HG03108 (cell line): ENCODE data around the gene ADRB1.

Experiments
- ATAC-seq: cut with Tn5 transposase; IDR thresholded peaks from one replicate; pipeline ENCODE4 v1.9.1; 2021; ENCODE audit warnings: moderate library complexity; ENCODE audit not compliant: unreplicated experiment

The ADRB1 gene

DNA sequence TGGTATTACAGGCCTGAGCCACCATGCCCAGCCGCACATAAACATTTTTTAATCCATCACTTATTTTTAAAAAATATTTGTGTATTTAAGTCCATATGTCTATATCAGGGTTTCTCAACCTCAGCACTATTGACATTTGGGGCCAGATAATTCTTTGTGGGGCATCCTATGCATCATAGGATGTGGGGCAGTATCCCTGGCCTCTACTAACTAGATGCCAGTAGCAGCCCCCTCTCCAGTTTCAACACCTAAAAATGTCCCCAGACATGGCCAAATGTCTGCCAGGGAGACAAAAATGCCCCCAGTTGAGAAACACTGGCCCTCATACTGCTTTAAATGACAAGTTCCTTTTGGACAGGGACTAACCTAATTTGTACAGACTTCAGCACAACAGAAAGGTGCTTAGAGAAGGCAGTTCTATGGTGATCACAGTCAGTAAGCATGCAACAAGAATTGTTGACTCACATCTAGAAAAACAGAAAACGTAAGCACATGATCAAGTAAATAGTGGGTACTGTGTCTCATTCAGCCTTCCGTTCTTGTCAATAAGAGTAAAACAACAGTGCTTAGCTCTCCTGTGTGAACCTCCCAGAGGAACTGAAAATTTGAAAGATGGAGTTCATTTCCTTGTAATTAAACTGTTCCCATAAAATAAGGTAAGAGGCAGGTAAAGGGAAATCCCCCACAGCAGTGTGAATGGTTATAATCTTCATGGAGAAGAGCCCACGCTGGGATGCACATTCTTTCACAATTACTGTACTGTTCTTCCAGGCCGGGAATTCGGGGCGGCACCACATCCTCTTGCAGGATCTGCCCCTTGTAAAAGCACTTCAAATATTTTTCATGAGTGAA, 17.3 kb upstream of the ADRB1 start:
- ATAC-seq: peak; percentile 36

DNA sequence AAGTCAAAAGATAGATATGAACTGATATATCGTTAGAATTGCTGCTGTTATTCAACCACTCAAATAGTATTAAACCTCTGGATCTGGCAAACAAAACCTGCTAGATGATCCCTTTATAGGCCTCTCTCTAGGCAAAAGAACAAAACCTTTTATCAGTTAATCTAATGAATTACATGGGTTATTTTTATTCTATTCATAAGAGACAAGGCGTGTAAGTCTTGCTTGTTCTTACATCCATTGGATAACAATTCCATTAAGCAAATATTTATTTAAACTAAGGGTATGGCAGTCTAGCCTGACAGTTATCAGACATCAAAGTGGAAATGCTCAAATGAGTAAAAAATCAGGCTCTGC, 16.6 kb upstream of the ADRB1 start:
- no peak for ATAC-seq

DNA sequence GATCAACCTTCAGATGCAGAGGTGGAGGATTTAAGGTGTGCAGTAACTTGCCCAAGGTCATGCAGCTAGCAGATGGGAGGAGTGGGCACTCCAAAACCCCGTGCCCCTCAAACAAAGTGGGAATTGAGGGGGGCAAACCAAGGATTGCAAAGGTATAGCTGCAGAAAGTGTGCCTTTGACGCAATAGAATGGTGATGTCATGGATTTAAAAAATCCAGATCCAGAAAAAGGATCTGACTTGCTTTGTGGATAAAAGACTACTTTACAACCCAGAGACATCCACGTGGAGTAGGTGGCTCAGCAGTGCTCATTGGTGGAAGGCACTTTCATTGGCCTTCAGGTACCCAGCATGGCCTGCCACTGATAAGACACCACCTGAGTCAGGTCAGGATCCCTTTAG, 15.7 kb upstream of the ADRB1 start:
- no peak for ATAC-seq

DNA sequence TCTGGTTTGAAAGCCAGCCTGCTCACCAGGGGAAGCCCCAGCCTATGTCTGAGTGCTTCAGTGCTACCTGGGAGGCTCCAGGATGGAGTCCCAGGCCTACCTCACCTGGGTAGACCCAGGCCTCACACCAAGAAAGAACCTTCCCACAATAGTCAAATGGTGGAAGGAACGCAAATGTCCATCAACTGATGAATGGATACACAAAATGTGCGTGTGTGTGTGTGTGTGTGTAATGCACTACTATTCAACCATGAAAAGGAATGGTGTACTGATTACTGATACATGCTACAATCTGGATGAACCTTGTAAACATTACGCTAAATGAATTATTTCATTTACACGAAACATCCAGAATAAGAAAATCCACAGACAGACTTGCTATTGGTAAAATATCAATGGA, 15.2 kb upstream of the ADRB1 start:
- no peak for ATAC-seq

DNA sequence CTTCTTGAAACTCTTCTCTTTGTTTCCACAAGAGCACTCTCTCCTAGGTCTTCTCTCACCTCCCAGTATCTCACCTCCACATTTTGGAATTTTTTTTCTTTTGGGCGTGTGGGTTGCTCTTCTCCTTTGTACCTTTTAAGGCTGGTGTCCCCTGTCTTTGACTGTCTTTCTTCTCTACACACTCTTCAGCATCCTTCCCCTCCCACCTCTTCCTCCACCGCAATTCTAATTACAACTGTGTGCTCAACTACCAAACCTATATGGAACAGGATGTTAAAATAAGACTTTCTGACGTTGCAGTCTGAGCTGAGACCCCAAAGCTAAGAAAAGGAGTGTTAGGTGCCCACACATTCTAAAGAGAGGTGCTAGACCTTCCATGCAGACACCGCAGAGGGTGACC, 14.0 kb upstream of the ADRB1 start:
- ATAC-seq: no peak

DNA sequence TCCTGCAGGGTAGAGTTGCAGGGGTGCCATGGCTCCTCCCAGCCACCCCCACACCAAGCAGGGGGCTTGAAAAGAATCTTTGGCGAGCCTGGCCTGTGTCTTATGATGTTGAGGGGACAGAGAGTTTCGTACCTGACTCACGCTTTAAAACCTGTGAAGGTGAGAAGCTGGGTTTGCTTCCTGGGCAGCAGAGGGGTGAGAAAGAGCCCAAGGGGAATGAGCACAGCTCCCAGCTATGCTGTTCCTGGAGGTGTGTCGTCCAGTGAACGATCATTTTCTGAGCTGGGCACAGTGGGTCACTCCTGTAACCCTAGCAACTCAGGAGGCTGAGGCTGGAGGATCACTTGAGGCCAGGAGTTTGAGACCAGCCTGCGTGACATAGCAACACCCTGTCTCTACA, 13.5 kb upstream of the ADRB1 start:
- no peak for ATAC-seq

DNA sequence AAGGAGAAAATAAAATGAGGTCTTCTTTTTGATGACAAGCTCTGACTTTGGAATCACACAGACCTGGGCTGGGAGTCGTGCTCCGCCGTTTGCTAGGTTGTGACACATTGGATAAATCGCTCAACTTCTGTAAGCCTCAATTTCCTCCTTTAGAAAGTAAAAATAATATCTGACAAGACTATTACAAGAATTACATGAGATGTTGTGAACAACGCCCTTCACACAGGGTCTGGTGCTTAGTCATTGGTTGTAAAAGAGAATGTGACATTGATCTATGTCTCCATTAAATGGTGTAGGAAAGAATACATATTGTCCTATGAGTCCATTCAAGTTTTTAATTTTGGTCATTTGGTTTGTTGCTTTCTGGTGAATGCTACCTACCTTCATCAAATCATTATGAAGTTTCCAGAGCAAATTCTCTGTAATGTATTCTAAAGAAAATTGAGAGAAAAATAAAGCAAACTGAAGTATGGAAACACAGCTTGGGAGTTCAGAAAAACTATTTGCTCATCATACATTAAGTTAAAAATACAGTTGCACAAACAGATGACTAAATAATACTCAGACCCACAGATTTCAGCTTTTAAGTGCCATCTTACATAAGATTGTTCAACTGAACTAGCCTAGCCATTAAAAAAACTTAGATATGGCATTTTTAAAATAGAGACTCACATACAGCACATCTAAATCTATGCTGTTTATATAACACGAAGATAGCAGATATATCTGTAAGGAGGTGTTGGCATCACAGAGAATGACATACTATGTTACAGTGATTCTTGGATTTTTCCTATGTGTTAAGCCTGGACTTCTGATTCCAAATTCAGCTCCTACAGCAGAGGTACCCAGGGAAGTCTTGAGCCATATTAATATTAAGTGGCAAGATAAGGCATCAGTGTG, 12.3 kb upstream of the ADRB1 start:
- no peak for ATAC-seq

DNA sequence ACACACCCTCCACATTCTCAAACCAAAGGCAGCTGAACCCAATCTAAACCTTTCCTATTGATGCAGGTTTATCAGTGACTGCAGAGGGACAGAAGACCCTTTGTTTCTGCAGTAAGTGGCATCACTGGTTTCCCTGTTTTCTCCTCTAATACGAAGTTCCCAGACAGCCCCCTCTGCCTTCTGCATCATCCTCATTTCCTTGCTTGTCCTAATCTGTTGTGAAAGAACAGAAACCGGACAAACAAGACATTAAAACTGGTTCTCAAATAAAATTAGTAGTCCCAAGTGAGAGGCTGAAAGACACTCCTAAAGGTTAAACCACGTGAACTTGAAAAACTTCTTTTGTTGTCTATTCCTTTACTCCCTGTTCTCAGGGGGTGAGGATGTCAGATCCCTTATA, 10.1 kb upstream of the ADRB1 start:
- no peak for ATAC-seq

DNA sequence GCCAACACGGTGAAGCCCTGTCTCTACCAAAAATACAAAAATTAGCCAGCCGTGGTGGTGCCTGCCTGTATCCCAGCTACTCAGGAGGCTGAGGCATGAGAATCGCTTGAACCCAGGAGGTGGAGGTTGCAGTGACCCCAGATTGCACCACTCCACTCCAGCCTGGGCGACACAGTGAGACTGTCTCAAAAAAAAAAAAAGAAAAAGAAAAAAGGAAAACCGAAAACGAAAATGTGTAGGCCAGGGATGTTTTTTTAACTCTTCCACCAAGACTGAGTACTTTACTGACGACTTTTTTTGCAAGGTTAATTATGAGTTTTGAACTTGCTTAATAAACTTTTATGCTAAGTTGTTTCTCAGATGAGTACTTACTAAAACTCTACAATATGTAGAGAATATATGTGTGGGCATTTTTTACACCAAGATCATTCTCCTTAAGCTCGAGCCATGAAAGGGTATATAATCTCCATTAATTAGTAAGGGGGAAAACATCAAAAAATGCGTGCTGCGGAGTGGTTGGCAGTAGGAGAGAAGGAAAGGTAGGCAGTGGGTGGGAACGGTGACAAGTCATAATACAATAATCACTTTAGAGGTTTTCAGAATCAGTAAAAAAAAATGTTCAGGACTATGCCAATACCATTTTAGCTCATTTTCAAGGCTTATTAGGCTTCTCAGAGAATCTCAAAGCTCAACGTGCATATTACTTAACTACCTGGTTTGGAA, 8.6 kb upstream of the ADRB1 start:
- no peak for ATAC-seq

DNA sequence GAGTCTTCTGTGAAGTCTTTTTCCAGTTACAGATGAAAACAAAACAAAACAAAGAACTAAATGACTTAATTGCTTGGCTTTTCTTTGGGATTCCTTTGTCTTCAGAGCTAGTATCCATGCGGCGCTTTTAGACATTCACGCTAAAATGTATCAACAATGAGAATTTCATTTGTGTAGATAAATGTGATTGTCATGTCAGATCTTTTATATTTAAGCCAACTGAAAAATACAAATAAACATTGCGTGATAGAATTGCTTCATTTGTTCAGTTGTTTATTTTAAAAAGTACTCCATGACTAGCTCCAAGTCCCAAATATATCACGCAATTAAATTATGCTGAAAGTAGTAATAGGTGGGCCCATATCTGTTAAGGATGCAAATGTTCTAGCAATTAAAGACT, 7.9 kb upstream of the ADRB1 start:
- ATAC-seq: no peak

DNA sequence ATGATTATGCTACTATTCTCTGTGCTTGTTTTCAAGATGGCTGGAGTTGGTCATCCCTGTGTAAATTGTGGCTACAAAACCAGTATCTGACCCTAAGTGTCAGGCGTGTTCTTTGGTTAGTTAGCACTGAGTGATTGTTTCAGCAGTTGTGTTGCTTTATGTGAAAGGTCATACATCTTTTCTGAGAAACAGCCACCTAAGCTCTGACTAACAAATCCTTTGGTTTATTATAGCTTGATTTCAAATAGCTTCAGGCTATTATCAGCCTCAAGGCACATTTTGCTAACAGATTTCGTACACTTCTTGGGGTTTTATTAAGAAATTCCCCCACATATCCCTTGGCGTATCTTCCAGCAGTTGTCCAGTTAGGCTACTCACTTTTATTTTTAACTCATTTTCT, 4.8 kb upstream of the ADRB1 start:
- ATAC-seq: no peak

DNA sequence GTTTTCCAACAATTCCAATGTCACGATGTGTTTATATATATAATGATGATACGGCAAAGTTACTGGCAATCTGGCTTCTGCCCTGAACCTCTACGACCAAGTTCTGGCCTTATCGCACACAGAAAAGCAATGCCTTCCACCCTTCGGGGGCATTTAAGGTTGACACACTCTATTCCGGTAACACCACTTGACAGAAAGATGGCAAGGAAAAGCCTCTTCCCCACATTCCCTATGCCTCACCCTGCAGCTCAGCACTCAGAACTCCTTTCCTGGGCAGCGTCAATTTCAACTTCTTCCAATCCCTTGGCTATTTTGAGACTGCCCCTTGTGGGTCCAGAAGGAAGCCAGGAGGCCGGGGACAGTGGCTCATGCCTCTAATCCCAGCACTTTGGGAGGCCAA, 2.5 kb upstream of the ADRB1 start:
- ATAC-seq: no peak

DNA sequence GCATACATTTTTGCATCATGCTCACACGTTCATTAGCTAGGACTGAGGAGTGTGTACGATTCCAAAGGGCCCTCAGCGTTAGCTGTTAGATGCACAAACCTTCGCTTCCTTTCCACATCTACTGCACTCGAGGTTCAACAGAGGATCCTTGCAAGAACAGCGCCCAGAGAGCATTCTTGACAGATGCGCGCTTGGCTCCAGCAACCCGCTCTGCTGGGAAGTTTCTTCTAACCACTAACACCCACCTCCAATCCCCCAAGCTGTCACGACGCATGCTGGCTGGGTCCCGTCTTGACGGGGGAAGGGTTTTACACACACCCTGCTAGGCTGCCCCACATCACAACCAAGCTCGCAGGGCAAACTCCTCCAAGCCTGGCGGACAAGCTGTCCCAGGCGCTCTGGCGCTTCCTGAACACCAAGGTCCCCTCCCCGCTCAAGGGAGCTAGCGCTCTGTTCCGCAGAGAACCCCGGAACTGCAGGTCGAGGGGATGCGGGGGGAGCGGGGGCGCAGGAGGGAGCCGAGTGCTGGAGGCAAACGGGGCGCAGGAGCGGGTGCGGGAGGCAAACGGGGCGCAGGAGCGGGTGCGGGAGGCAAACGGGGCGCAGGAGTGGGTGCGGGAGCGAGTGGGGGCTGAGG, 653 bp upstream of the ADRB1 start:
- ATAC-seq: no peak

DNA sequence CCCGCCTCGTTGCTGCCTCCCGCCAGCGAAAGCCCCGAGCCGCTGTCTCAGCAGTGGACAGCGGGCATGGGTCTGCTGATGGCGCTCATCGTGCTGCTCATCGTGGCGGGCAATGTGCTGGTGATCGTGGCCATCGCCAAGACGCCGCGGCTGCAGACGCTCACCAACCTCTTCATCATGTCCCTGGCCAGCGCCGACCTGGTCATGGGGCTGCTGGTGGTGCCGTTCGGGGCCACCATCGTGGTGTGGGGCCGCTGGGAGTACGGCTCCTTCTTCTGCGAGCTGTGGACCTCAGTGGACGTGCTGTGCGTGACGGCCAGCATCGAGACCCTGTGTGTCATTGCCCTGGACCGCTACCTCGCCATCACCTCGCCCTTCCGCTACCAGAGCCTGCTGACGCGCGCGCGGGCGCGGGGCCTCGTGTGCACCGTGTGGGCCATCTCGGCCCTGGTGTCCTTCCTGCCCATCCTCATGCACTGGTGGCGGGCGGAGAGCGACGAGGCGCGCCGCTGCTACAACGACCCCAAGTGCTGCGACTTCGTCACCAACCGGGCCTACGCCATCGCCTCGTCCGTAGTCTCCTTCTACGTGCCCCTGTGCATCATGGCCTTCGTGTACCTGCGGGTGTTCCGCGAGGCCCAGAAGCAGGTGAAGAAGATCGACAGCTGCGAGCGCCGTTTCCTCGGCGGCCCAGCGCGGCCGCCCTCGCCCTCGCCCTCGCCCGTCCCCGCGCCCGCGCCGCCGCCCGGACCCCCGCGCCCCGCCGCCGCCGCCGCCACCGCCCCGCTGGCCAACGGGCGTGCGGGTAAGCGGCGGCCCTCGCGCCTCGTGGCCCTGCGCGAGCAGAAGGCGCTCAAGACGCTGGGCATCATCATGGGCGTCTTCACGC, 825 bp downstream of the ADRB1 start:
- no peak for ATAC-seq

DNA sequence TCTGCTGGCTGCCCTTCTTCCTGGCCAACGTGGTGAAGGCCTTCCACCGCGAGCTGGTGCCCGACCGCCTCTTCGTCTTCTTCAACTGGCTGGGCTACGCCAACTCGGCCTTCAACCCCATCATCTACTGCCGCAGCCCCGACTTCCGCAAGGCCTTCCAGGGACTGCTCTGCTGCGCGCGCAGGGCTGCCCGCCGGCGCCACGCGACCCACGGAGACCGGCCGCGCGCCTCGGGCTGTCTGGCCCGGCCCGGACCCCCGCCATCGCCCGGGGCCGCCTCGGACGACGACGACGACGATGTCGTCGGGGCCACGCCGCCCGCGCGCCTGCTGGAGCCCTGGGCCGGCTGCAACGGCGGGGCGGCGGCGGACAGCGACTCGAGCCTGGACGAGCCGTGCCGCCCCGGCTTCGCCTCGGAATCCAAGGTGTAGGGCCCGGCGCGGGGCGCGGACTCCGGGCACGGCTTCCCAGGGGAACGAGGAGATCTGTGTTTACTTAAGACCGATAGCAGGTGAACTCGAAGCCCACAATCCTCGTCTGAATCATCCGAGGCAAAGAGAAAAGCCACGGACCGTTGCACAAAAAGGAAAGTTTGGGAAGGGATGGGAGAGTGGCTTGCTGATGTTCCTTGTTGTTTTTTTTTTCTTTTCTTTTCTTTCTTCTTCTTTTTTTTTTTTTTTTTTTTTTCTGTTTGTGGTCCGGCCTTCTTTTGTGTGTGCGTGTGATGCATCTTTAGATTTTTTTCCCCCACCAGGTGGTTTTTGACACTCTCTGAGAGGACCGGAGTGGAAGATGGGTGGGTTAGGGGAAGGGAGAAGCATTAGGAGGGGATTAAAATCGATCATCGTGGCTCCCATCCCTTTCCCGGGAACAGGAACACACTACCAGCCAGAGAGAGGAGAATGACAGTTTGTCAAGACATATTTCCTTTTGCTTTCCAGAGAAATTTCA, 1.7 kb downstream of the ADRB1 start:
- ATAC-seq: no peak

DNA sequence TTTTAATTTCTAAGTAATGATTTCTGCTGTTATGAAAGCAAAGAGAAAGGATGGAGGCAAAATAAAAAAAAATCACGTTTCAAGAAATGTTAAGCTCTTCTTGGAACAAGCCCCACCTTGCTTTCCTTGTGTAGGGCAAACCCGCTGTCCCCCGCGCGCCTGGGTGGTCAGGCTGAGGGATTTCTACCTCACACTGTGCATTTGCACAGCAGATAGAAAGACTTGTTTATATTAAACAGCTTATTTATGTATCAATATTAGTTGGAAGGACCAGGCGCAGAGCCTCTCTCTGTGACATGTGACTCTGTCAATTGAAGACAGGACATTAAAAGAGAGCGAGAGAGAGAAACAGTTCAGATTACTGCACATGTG, 2.4 kb downstream of the ADRB1 start:
- ATAC-seq: no peak

DNA sequence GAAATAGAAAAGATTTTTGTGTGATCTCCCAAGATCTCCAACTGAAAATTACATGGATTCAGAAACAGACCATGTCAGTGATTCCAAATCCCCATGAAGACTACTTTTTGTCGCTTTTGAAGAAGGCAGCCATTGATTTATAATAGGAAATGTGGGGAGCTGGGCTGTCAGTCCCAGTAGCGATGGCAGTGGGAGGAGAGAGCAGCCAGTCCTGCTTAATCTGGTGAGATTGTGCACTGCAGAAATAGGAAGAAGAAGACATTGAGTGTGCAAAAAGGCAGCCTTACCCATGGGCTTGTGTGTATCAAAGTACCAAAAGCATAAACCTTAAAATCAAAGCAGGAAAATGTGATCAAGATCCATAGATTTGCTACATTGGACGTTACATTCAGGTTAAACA, 4.8 kb downstream of the ADRB1 start:
- ATAC-seq: no peak

DNA sequence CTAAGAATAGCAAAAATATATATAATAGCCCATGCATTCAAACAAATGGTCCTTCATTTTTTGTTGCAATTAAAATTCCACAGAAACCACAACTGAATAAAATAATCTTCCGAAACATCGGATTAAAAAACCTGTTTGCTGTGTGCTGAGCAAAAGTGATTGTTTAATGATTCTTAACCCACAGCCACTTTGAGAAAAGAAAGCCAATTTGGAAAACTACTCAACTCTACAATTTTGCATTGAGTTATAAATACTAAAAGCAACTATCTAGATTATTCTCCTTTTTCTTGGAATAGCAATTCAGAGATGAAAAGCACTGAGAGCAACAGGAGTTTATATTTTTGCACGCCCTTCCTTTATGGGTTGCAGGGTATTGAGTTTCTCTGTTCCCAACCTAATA, 8.0 kb downstream of the ADRB1 start:
- ATAC-seq: no peak

DNA sequence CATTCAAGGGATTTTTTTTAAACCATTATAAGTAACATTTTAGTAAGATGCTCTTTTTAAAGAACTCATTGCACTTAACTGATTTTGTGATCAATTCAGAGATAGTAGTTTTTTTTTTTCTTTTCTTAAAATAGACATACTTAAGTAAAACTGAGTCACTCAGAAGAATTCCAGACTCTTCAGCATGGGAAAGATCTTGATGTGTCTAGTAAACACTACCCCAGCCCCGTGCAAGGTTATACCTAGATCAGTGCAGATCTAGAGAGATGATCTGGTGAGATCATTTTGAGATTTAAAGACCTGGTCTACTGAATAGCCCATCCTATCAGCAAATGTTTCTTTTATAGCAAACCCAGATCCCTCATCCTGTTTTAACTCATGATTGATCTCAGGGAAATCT, 8.6 kb downstream of the ADRB1 start:
- ATAC-seq: no peak
